Upper lobe of left lung (tissue), 4 donors: ENCODE data around the gene LDAF1.

Experiments
- CTCF ChIP-seq, 6 experiments: fragments of 450-650 bp in 4 of 6; fragments of 200-600 bp in 2 of 6; sonication (generic) in 2 of 6; IDR thresholded peaks; one replicate each; pipeline ENCODE4 v1.5.1; 2016 to 2019; ENCODE audit warnings: antibody characterized with exemption in 6 of 6
- POLR2A ChIP-seq, 4 donors: fragments of 450-650 bp; IDR thresholded peaks; one replicate each; pipeline ENCODE4 v1.5.1; 2016 to 2017; ENCODE audit warnings: antibody characterized with exemption in 4 of 4, mild to moderate bottlenecking in 2 of 4

- TF ChIP-seq CTCF (IDR thresholded peaks at IDR 0.05), result no peak
- no peak for TF ChIP-seq POLR2A (IDR thresholded peaks at IDR 0.05)
These were observed 10.9 kb downstream of the LDAF1 start for GRCh38 chr16:21169249-21169981.
